Activated naive CD4-positive, alpha-beta T cell treated with anti-CD3 and anti-CD28 coated beads, Interleukin-2, amount 50 U/mL, for 24 hours (primary cell): ENCODE measurements around the gene MAPK14.
"Not testable (repeated sequence)": the region's sequence is repeated elsewhere in the genome, so short reads cannot be mapped to it uniquely, and the experiment has no call there.

ENCODE experiments used
- H3K27ac Mint-ChIP-seq: one replicate; pipeline ENCODE4 v1.8.0; 2021; ENCODE audit warnings: mild to moderate bottlenecking, mixed read lengths
- H3K27me3 Mint-ChIP-seq: one replicate; pipeline ENCODE4 v1.8.0; 2021; ENCODE audit warnings: mixed read lengths
- H3K36me3 Mint-ChIP-seq: one replicate; pipeline ENCODE4 v1.8.0; 2021; ENCODE audit warnings: mixed read lengths
- H3K4me1 Mint-ChIP-seq: one replicate; pipeline ENCODE4 v1.8.0; 2021; ENCODE audit warnings: mixed read lengths
- H3K4me3 Mint-ChIP-seq: one replicate; pipeline ENCODE4 v1.8.0; 2021; ENCODE audit warnings: mild to moderate bottlenecking, mixed read lengths
- H3K9me3 Mint-ChIP-seq: one replicate; pipeline ENCODE4 v1.8.0; 2021; ENCODE audit warnings: mixed read lengths

Gene MAPK14

DNA sequence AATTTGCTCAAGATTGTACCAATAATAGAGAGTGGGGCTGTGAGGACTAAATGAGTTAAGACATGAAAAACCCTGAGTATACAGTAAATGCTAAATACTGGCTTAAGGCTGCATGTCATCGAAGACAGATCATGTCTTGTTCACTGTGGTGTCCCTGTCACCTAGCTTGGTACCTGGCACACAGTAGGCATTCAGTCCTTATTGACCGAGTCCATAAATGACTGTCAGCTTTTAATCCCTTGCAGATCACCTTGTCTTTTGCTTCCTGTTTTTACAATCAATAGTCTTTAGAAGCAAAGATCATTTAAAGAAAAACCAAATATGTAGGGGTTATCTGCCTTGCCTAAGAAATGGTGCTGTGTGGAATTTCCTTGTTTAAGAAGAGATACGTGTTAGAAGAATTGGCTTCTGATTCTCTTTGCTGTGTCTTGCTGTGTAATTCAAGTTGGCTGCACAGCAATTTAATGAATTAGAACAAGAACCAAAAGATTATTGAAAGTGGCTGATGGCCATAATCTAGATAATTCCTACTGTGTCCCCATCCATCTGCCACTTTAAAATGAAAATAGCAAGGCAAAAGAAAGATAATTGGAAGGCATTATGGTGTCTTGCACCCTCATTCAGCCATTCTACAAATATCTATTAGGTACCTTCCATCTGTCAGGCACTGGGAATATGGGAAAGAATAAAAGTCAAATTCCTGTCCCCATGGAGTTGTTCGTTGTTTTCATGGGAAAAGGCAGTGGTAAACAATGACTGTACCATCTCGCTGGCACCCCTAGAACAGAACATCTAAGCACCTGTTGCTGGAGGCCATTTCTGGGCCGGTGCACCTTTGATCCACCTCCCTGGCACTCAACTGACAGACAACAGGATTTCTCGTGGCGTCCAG, 90.3 kb downstream of the MAPK14 start:
- Mint-ChIP-seq H3K36me3 (no peaks in the 10 kb centered on the region), H3K4me3 (peak overlapping the region; percentile 59), H3K27me3 (no peaks in the 10 kb centered on the region), H3K27ac (peak overlapping the region; percentile 69), H3K9me3 (no peaks in the 10 kb centered on the region), H3K4me1 (peaks cover 97% of the 10 kb centered on the region)

DNA sequence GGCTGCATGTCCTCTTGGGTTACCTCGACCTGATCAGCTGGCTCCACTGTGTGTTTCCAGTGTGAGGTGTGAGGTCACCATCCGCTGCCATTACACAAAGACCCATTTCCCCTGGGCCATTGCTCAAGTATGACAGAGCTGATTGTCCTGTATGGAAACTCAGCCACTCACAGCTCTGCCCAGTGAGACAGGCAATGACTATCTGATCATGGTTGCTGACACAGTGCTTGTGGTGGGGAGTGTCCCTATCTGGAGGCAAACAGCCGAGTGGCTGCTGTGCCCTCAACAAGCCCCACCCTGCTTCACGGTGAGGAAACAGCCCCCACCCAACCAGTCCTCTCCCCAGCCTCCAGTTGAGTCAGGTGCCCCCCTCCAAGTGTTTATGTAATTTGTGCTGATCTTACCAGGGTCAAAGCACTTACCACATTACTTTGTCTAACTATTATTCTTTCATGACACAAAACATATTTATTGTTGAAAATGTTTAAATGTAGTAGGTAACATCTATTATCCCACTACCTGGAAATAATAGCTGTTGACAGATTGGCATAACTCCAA, 91.0 kb downstream of the MAPK14 start:
- no peaks in the 10 kb centered on the region for H3K27me3 Mint-ChIP-seq

DNA sequence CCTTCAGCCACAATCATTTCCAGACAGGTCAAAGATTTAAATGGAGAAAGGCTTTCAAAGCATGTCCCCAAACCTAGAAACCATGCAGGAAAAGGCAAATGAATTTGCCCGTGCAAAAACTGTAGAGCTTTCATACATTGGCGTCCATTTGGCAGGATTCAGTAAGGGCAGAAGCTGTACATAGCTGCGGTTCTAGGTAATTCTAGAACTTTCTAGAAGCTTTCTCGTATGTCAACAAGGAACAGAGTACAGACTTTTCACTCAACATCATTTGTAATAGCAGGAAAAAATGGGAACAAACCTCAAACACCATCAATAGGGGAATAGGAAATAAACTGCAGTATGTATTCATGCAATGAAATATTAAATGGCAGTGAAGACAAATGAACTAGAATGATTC, 91.6 kb downstream of the MAPK14 start:
- peak overlapping the region; percentile 69 for H3K27ac Mint-ChIP-seq
- no peaks in the 10 kb centered on the region for H3K27me3 Mint-ChIP-seq
- no peaks in the 10 kb centered on the region for H3K9me3 Mint-ChIP-seq
- no peaks in the 10 kb centered on the region for H3K36me3 Mint-ChIP-seq
- peaks cover 97% of the 10 kb centered on the region for H3K4me1 Mint-ChIP-seq
- H3K4me3 Mint-ChIP-seq = peak overlapping the region; percentile 59

More for the DNA sequence above, 91.0 kb downstream of the MAPK14 start:
- no peaks in the 10 kb centered on the region for H3K36me3 Mint-ChIP-seq
- H3K4me1 Mint-ChIP-seq = peaks cover 97% of the 10 kb centered on the region
- H3K9me3 Mint-ChIP-seq = no peaks in the 10 kb centered on the region
- peak overlapping the region; percentile 59 for H3K4me3 Mint-ChIP-seq
- peak overlapping the region; percentile 69 for H3K27ac Mint-ChIP-seq

DNA sequence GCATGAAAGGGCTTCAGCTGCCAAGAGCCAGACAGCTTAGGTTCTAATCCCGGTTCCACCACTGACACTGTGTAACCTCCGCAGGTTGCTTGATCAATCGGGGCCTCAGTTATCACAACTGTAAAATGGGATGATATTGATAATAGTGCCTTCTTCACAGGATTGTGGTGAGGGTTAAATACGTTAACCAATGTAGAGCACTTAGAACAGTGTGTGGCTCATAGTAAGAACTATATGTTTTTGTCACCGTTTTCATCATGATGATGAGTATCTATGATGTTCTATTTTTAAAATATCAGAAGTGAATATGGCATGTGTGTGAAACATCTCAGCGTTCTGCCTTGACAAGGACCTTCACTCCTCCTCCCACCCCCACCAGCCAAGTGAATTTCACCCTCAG, 92.4 kb downstream of the MAPK14 start:
- H3K4me1 Mint-ChIP-seq = peaks cover 94% of the 10 kb centered on the region
- H3K27me3 Mint-ChIP-seq = no peaks in the 10 kb centered on the region
- H3K4me3 Mint-ChIP-seq = peak overlapping the region; percentile 85
- no peaks in the 10 kb centered on the region for H3K9me3 Mint-ChIP-seq
- H3K36me3 Mint-ChIP-seq = no peaks in the 10 kb centered on the region
- peak overlapping the region; percentile 93 for H3K27ac Mint-ChIP-seq

DNA sequence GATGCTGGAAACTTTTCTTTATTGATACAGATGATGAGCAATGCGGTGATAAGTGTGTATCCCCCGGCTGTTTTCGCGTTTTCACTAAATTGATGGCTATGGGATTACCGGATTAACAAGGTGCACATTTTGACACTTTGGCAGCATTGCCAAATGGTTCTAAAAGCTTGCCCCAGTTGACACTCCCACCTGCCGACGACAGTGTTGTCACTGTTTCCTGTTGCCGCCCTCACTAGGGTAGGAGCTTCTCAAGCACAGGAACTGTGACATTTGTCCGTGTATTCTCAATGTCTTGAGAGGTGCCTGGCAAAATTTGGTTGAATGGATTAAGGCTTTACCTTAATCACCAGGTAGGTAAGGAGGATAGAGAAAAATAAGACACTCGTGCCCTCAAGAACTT, 92.9 kb downstream of the MAPK14 start:
- H3K4me3 Mint-ChIP-seq = peak overlapping the region; percentile 85
- no peaks in the 10 kb centered on the region for H3K27me3 Mint-ChIP-seq
- no peaks in the 10 kb centered on the region for H3K36me3 Mint-ChIP-seq
- H3K27ac Mint-ChIP-seq = peak overlapping the region; percentile 93
- peaks cover 94% of the 10 kb centered on the region for H3K4me1 Mint-ChIP-seq
- H3K9me3 Mint-ChIP-seq = no peaks in the 10 kb centered on the region

DNA sequence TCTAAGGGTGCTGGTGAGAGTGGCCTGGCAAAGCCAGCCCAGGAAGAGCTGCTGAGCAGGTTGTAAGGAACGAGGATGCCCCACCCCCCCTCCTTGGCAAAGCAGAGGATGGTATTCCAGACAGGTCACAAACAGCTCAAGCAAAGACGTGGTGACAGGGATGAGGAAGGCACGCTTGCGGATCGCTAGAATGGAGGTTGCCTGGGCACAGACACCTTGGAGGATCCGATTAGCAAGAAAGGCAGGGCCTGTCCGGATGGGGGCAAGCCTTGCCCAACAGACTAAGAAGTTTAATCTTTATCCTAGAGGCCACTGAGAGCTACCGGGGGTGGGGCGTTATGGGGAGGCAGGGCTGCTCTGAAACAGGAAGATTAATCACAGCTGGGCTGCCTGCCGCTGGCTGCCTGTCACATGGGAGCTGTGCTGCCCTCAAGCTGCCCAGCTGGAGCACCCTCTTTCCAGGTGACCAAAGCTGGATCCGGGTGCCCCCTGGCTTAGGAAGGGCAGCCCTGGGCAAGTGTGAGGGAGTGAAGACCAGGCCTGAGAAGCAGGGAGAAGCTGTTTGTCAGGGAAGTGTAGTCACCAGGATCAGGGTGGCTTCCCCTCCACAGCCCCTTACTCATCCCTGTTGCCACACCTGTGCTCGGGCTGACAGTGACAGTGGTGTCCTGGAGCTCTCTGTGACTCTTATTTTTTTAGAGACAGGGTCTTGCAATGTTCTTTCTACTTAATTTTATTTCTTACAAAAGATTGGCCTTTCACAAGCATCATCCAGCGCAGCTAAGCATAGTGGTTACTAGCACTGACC, 93.6 kb downstream of the MAPK14 start:
- Mint-ChIP-seq H3K36me3 (no peaks in the 10 kb centered on the region), H3K4me3 (peak overlapping the region; percentile 85), H3K27ac (peak overlapping the region; percentile 93), H3K27me3 (no peaks in the 10 kb centered on the region), H3K4me1 (peaks cover 96% of the 10 kb centered on the region), H3K9me3 (no peaks in the 10 kb centered on the region)

DNA sequence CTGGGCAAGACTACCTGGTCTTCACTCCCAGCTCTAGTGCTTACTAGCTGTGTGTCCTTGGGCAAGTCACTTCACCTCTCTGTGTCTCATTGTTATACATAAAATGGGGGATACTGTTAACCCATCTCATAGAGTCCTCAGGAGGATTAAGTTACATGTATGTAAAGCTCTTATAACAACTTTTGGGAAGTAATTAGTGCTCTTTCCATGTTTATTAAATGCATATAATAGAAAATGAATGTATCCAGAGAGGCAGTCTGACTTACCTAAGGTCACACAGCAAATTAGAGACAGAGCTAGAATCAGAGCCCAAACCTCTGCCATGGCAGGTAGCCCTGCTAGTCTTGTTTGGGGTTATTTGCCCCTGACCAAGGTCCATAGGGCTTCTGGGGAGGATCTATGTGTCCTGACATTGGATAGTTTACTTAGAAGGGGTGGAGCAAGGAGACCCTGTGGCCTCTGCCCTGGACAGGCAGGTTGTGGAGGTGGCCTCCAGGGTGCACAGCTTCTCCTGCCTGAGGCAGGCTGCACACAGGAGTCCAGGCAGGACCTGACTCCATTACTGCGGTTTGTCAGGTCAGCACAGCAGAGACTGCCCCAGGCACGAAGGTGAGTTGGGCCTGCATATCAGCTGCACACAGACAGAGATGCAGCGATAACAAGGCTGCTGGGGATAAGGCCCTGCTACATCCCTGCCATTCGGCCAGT, 94.3 kb downstream of the MAPK14 start:
- Mint-ChIP-seq H3K36me3 (no peaks in the 10 kb centered on the region), H3K4me3 (peak overlapping the region; percentile 85), H3K27me3 (no peaks in the 10 kb centered on the region), H3K4me1 (peaks cover 97% of the 10 kb centered on the region), H3K9me3 (no peaks in the 10 kb centered on the region), H3K27ac (peak overlapping the region; percentile 72)

DNA sequence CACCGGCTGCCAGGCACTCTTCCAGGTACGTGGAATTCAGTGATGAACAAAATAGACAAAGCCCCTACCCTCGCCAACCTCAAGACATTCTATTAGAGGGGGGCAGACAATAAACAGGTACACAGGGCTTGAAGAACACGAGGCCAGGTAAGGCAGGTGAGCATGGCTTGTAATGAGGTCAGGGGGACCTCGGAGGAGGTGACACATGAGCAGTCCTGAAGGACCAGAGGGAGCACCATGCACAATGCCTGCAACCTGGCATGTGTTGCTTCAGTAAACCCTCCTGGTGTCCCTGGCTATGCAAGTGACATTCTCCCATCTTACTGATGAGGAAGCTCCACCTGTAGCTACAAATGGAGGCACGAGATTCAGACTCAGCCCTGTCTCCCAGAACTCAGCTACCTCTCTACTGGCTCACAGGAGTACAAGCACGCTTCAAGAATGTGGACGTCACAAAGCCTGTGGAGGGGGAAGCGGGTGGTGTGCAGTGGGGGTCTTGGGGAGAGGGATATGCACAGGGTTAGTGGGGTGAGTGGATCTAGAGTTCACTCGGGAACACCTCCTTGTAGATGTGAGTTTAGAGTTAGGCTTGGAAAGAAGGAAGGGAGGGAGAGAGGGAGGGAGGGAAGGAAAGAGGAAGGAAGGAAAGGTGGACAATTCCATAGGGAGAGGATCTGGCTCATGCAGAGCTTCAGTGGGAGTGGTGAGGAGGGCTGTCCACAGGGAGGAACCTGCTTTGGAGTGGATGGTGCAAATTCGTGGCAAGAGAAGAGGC, 95.1 kb downstream of the MAPK14 start:
- H3K36me3 Mint-ChIP-seq = no peaks in the 10 kb centered on the region
- H3K4me3 Mint-ChIP-seq = no peak overlapping the region
- H3K27me3 Mint-ChIP-seq = no peaks in the 10 kb centered on the region
- H3K27ac Mint-ChIP-seq = no peak overlapping the region
- no peaks in the 10 kb centered on the region for H3K9me3 Mint-ChIP-seq
- peaks cover 97% of the 10 kb centered on the region for H3K4me1 Mint-ChIP-seq

DNA sequence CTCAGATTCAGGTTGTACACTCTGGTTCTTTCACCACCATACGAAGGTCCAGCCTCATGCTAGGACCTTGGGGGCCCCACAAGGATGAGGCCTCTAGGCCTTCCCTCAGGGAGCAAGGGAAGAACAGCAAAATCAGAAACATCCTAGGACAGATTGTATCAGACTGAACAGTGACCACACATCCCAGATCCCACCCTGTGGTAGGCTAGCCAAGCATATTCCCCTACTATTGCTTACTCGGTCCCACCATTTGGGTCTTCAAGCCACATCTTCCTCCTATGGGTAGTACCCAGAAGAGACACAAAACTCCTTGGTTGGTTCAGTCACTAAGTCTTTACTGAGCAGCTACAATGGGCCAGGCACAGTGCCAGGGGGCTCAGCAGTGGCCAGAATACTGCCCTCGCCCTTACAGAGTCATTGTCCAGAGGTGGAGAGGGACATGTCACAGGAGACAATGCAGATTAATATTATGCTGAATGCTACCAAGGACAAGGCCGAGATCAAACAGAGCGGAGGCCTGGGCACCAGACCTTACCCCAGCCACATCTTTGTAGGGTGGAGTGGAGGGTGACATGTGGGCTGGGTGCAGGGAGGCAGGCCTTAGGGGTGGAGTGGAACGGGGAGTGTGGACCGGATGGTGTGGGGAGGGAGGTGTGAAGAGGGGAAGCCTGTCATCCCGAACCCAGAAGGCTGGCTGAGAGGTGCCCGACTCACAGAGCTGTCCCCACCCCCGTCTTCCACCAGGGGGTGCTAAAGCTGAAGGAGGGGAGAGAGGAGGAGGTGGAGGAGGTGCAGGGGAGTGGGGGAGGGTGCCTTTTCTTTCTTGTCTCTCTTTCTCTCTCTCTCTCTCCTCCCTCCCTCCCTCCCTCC, 95.9 kb downstream of the MAPK14 start:
- Mint-ChIP-seq H3K27me3 (no peaks in the 10 kb centered on the region), H3K9me3 (no peaks in the 10 kb centered on the region), H3K4me3 (peak overlapping the region; percentile 64), H3K27ac (peak overlapping the region; percentile 84), H3K36me3 (no peaks in the 10 kb centered on the region), H3K4me1 (peaks cover 93% of the 10 kb centered on the region)

DNA sequence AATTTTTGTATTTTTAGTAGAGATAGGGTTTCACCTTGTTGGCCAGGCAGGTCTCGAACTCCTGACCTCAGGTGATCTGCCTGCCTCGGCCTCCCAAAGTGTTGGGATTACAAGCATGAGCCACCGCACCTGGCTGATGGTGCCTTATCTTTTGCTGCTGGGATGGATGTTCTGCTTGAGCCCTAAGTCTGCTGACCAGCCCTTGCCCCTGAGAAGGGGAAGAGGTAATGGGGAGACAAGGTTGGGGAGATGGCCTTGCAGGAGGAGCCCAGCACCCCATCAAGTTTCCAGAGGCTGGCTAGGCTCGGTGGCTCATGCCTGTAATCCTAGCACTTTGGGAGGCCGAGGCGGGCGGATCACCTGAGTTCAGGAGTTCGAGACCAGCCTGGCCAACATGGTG, 96.7 kb downstream of the MAPK14 start:
- Mint-ChIP-seq H3K27ac (peak overlapping the region; percentile 46), H3K4me1 (peaks cover 89% of the 10 kb centered on the region)
- H3K36me3 Mint-ChIP-seq, H3K9me3 Mint-ChIP-seq, H3K4me3 Mint-ChIP-seq, H3K27me3 Mint-ChIP-seq: not testable (repeated sequence)

DNA sequence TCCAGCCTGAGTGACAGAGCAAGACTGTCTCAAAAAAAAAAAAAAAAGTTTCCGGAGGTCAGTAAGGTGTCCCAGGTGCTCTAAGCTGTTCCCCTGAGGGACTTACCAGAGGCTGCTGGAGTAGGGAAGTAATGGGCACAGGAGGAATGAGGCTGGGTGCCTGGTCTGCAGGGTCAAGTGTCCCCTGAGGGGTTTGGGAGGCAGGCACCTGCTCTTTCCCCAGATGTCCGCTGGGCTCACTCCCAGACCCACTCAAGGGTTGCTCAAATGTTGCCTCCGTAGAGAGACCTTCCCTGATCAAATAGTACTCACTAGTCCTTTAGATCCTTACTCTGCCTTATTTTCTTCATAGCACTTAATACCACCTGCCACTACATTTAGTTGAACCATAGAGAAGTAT, 97.3 kb downstream of the MAPK14 start:
- Mint-ChIP-seq H3K27me3 (no peaks in the 10 kb centered on the region), H3K4me3 (no peak overlapping the region), H3K9me3 (no peaks in the 10 kb centered on the region), H3K4me1 (peaks cover 88% of the 10 kb centered on the region), H3K36me3 (no peaks in the 10 kb centered on the region), H3K27ac (peak overlapping the region; percentile 18)

DNA sequence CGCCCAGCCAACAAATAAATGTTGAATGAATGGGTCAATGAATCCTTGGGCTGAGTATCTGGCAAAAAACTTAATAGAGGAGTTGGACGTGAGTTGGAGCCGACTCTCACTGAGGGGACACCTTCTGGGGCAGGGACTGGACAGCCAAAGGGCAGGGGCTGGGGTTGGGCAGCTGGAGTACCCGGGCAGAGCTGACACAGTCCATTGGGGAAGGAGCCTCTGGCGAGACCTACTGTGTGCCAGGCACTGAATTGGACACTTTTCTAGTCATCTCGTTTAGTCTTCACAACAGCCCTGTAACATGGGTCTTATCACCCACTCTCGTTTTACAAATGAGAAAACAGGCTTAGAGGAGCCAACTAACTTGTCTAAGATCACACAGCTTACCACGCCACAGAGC, 98.0 kb downstream of the MAPK14 start:
- Mint-ChIP-seq H3K27ac (no peak overlapping the region), H3K36me3 (no peaks in the 10 kb centered on the region), H3K4me1 (peaks cover 82% of the 10 kb centered on the region), H3K4me3 (no peak overlapping the region), H3K9me3 (no peaks in the 10 kb centered on the region), H3K27me3 (no peaks in the 10 kb centered on the region)

DNA sequence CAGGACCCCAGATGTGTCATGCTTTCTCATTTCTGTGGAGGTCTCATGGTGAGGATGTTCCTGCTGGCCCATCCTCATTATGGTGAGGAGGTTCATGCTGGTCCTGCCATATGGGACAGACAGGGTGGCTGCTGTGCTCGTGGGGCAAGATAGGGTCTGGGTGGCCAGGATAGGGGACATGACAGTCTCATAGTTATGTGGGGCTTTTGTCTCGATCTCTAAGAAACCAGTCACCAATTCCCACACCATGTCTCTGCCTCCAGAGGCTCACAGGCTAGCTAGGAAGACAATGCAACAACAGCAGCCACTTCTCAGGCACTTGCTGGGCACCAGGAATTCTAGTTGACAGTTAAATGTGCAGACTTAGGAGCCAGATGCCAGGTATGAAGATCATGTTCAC, 98.5 kb downstream of the MAPK14 start:
- H3K4me3 Mint-ChIP-seq = no peak overlapping the region
- peaks cover 77% of the 10 kb centered on the region for H3K4me1 Mint-ChIP-seq
- H3K9me3 Mint-ChIP-seq = no peaks in the 10 kb centered on the region
- H3K36me3 Mint-ChIP-seq = no peaks in the 10 kb centered on the region
- H3K27ac Mint-ChIP-seq = peak overlapping the region; percentile 35
- no peaks in the 10 kb centered on the region for H3K27me3 Mint-ChIP-seq
